ENCODE data around the gene HSP90B1. TPM values are rescaled to one million over a fixed set of nuclear protein-coding genes. Genes with fewer than 3 reads are reported as not detected.

HSP90B1 gene
- polyA plus RNA-seq (2011; rRNA removed) (600 and 848 TPM in 2 replicates), polyA minus RNA-seq (2011; rRNA and poly(A)+ RNA removed) (204 and 360 TPM in 2 replicates)

DNA sequence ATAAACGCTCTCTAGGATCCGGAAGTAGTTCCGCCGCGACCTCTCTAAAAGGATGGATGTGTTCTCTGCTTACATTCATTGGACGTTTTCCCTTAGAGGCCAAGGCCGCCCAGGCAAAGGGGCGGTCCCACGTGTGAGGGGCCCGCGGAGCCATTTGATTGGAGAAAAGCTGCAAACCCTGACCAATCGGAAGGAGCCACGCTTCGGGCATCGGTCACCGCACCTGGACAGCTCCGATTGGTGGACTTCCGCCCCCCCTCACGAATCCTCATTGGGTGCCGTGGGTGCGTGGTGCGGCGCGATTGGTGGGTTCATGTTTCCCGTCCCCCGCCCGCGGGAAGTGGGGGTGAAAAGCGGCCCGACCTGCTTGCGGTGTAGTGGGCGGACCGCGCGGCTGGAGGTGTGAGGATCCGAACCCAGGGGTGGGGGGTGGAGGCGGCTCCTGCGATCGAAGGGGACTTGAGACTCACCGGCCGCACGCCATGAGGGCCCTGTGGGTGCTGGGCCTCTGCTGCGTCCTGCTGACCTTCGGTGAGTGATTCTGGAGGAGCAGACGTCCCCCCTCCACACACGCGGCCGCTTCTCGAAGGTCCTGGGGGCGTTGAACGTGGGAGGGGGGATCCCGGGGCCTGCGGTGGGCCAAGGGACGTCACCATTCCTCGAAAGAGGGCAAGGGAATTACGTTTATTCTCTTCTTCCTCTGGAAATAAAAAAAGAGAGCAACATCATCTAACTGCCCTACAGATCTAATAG, at the start of gene HSP90B1:
Gene HSP90B1 (plus strand): TSS at position 377 of the 753 bp plus-strand sequence. CDS start 106 bp downstream, at position 483.
- POLR2A ChIA-PET, result interaction anchor here (0.8 to 2.1 kb wide), 15 partner anchors 13 to 290 kb away, joined by 3 to 18 read pairs (median 5); partner anchors contain the start of genes HCFC2, NT5DC3 and TDG
- DNase-seq (ENCODE audit: low read depth, low spot score), result peak; percentile 100
- TF ChIP-seq, protein P1, sequence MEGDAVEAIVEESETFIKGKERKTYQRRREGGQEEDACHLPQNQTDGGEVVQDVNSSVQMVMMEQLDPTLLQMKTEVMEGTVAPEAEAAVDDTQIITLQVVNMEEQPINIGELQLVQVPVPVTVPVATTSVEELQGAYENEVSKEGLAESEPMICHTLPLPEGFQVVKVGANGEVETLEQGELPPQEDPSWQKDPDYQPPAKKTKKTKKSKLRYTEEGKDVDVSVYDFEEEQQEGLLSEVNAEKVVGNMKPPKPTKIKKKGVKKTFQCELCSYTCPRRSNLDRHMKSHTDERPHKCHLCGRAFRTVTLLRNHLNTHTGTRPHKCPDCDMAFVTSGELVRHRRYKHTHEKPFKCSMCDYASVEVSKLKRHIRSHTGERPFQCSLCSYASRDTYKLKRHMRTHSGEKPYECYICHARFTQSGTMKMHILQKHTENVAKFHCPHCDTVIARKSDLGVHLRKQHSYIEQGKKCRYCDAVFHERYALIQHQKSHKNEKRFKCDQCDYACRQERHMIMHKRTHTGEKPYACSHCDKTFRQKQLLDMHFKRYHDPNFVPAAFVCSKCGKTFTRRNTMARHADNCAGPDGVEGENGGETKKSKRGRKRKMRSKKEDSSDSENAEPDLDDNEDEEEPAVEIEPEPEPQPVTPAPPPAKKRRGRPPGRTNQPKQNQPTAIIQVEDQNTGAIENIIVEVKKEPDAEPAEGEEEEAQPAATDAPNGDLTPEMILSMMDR (IDR thresholded peaks at IDR 0.05; ENCODE audit: low read depth, low read length), result no peak
- H3K4me3 ChIP-seq (ENCODE audit: low read depth, low read length), result peak within 1 kb of the TSS; percentile 89
- H3K27ac ChIP-seq (ENCODE audit: low read depth, low read length), result peak within 1 kb of the TSS; percentile 97
- H3K27me3 ChIP-seq (ENCODE audit: control insufficient read depth, insufficient read depth, low read length), result no peaks in the 10 kb centered on the region
- CTCF ChIA-PET, result interaction anchor here (0.6 to 1.2 kb wide), 3 partner anchors 46 to 1995 kb away, joined by 3 to 4 read pairs (median 3); no protein-coding TSS in a partner anchor
- no peaks in the 10 kb centered on the region for H3K9me3 ChIP-seq (ENCODE audit: control insufficient read depth, insufficient read depth, low read length)

DNA sequence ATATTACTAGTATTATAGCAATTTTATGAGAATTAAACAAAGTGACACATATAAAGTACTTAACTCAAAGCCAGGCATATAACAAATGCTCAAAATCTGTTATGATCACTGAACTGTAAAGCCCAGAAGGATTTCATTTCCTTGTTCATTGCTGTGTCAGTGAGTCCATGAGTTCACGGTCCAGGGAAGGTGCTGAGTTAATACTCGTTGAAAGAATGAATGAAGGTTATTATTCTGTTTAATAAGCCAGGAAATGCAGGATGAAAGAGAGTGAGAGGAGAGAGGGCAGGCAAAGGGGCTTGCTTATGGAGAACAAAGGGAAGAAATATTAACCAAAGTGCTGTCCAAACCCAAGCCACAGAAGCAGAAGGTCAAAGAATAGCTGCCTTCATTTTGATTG, 48.9 kb upstream of the HSP90B1 start:
- H3K27me3 ChIP-seq (ENCODE audit: control insufficient read depth, insufficient read depth, low read length), result no peaks in the 10 kb centered on the region
- no peak for DNase-seq (ENCODE audit: low read depth, low spot score)
- no peak overlapping the region for H3K27ac ChIP-seq (ENCODE audit: low read depth, low read length)
- no peaks in the 10 kb centered on the region for H3K9me3 ChIP-seq (ENCODE audit: control insufficient read depth, insufficient read depth, low read length)
- H3K4me3 ChIP-seq (ENCODE audit: low read depth, low read length), result no peak overlapping the region
- ChIA-PET POLR2A (no interaction called here), CTCF (no interaction called here)
- TF ChIP-seq, protein P1 (IDR thresholded peaks at IDR 0.05; ENCODE audit: low read depth, low read length), result no peak

DNA sequence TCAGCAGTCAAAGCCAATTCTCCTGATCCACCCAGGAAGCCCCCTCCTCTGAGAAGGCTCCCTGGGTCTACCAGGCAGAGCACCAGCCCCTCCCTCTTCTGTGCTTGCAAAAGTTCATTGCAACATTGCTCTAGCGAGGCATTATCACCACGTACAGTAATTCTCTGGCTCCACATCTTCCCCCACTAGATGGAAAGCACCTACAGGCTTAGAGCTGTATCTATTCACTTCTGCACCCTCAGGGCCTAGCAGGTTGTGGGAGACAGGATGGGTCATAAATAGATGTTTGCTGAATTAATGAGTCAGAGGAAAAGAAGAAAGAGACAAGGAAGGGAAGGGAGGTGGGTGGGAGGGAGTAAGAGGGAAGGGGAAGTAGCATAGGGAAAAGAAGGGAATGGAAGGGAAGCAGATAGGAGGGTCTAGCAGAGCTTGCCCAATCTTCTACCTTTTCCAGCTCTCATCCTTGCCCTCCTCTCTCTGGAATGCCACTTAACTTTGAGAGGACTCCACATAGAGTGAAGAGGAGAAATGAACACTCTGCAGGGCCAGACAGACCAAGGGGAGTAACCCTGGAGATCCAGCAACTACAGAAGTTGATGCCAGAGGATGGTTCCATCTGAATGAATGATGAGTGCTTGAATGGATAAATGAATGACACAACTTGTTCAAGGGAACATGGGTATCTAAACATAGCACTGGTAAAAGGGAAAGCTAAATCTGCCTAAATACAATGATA, 47.2 kb upstream of the HSP90B1 start:
- Histone ChIP-seq H3K9me3 (ENCODE audit: control insufficient read depth, insufficient read depth, low read length) (no peaks in the 10 kb centered on the region), H3K27ac (ENCODE audit: low read depth, low read length) (no peak overlapping the region), H3K4me3 (ENCODE audit: low read depth, low read length) (no peak overlapping the region), H3K27me3 (ENCODE audit: control insufficient read depth, insufficient read depth, low read length) (no peaks in the 10 kb centered on the region)
- TF ChIP-seq, protein P1 (IDR thresholded peaks at IDR 0.05; ENCODE audit: low read depth, low read length), result no peak
- POLR2A ChIA-PET, result no interaction called here
- DNase-seq (ENCODE audit: low read depth, low spot score), result no peak
- CTCF ChIA-PET, result interaction anchor here (0.8 to 1.5 kb wide), 5 partner anchors 12 to 226 kb away, joined by 3 to 7 read pairs (median 3); partner anchors contain the start of gene TDG

DNA sequence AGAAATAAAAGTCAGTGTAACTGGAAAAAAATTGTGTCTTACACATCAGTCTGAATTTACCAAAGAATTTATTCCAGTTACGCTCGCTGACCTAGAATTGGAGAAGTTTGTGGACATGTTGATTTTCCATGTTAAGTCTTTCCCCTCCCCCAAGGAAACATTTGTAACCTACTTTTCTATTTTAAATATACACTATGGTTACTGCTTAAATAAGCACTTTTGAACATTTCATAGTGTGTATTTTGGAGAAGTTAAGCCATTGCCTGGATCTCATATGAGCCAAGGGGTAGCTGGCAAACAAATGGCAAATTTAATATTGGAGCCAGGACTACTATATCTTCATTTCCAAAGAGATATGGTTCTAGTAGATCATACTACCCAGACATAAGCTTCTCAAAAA, 46.3 kb upstream of the HSP90B1 start:
- no peaks in the 10 kb centered on the region for H3K9me3 ChIP-seq (ENCODE audit: control insufficient read depth, insufficient read depth, low read length)
- H3K4me3 ChIP-seq (ENCODE audit: low read depth, low read length), result no peak overlapping the region
- ChIA-PET CTCF (interaction anchor here (0.7 to 1.8 kb wide), 12 partner anchors 11 to 225 kb away, joined by 3 to 16 read pairs (median 4); partner anchors contain the start of genes HSP90B1 and TDG), POLR2A (interaction anchor here (1.0 kb wide), 1 partner anchor 46 kb away, joined by 6 read pairs; the partner anchor contains the start of gene HSP90B1)
- no peak for DNase-seq (ENCODE audit: low read depth, low spot score)
- TF ChIP-seq, protein P1 (IDR thresholded peaks at IDR 0.05; ENCODE audit: low read depth, low read length), result no peak
- no peaks in the 10 kb centered on the region for H3K27me3 ChIP-seq (ENCODE audit: control insufficient read depth, insufficient read depth, low read length)
- no peak overlapping the region for H3K27ac ChIP-seq (ENCODE audit: low read depth, low read length)

Measured in AG04450 (cell line).